ENCODE data around the gene PNPLA8.
A peak's percentile ranks its signal among the peaks of the same experiment; 100 is the strongest.

- TF ChIP-seq CTCF (tag by site-specific recombination; IDR thresholded peaks at IDR 0.05) = peak; percentile 73
- TF ChIP-seq ZNF48 (tag by site-specific recombination; IDR thresholded peaks at IDR 0.05) = no peak
- no peak for TF ChIP-seq ZNF274 (IDR thresholded peaks at IDR 0.05; ENCODE audit: low read length)
- no peak for TF ChIP-seq ZNF274 (tag by site-specific recombination; IDR thresholded peaks at IDR 0.05; ENCODE audit: borderline replicate concordance)
- TF ChIP-seq ZNF747 (tag by site-specific recombination; IDR thresholded peaks at IDR 0.05) = no peak
- no peak for TF ChIP-seq PRDM1 (tag by site-specific recombination; IDR thresholded peaks at IDR 0.05)
- TF ChIP-seq ZNF121 (tag by site-specific recombination; IDR thresholded peaks at IDR 0.05) = no peak
- peak; percentile 87 for TF ChIP-seq EGR2 (tag by site-specific recombination; IDR thresholded peaks at IDR 0.05; ENCODE audit: low read depth)
- TF ChIP-seq BCL11A (tag by site-specific recombination; IDR thresholded peaks at IDR 0.05; ENCODE audit: low read depth) = no peak
- TF ChIP-seq ZNF561 (tag by site-specific recombination; IDR thresholded peaks at IDR 0.05; ENCODE audit: borderline replicate concordance) = no peak
- TF ChIP-seq MYNN (tag by site-specific recombination; IDR thresholded peaks at IDR 0.05; ENCODE audit: borderline replicate concordance) = no peak
- peak; percentile 37; the same call in 1 of the 2 replicates for TF ChIP-seq KLF16 (tag by site-specific recombination; IDR thresholded peaks at IDR 0.05)
- TF ChIP-seq REST (tag by site-specific recombination; IDR thresholded peaks at IDR 0.05) = no peak; the same call in 1 of the 2 replicates
- no peak for TF ChIP-seq ZNF529 (tag by site-specific recombination; IDR thresholded peaks at IDR 0.05; ENCODE audit: insufficient replicate concordance)
- TF ChIP-seq ZNF830 (tag by site-specific recombination; IDR thresholded peaks at IDR 0.05; ENCODE audit: low read depth) = no peak
Measured at GRCh38 chr7:108455998-108456677, 69.8 kb downstream of the PNPLA8 start, which contains the start of gene NRCAM.

Measured in HEK293 (cell line).